ENCODE data around the gene GPR62. TPM values are rescaled to one million over a fixed set of nuclear protein-coding genes. Genes with fewer than 3 reads are reported as not detected.

The GPR62 gene
- total RNA-seq, 6 experiments from 2014 or later = 0.18 to 0.37 TPM; not detected in 4

DNA sequence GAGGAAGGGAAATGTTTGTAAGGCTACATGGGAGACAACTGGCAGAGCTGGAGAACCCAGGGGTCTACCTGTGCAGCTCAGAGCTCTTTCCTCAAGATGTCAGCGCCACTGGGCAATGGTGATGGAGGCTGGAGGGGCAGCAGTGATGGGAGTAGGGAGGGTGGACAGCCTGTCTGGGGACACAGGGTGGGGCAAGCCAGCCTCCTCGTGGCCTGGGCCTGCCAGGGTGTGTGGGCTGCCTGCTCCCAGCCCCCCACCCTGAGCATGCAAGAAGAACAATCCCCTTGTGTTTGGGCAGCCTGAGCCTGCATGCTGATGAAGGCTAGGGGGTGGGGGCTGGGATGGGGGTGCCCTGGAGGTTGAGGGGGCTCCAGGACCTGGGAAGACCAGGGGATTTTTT lies 10.8 kb downstream of the GPR62 start:
- H3K36me3 ChIP-seq = no peaks in the 10 kb centered on the region
- H3K4me1 ChIP-seq = peaks cover 0 to 23% (median 8%) of the 10 kb centered on the region in 4 donors
- DNase-seq = no peak
- H3K27me3 ChIP-seq = no peaks in the 10 kb centered on the region
- intact Hi-C loops (cut with DNase I) = no loop called here
- no peak for TF ChIP-seq POLR2A (IDR thresholded peaks at IDR 0.05)
- no peak for TF ChIP-seq CTCF (IDR thresholded peaks at IDR 0.05)
- no peak overlapping the region for H3K4me3 ChIP-seq
- WGBS (ENCODE audit: insufficient coverage, low coverage, low lambda C conversion rate, missing lambda C conversion rate) = 67% methylated on average over 1 of the region's 2 CpGs
- no peak overlapping the region for H3K27ac ChIP-seq
- no peaks in the 10 kb centered on the region for H3K9me3 ChIP-seq
- no peak for ATAC-seq

GRCh38 chr3:51966486-51966885 lies 11.3 kb downstream of the GPR62 start:
- Histone ChIP-seq H3K36me3 (no peaks in the 10 kb centered on the region), H3K9me3 (no peaks in the 10 kb centered on the region), H3K4me1 (peaks cover 0 to 27% (median 10%) of the 10 kb centered on the region in 4 donors), H3K27me3 (no peaks in the 10 kb centered on the region), H3K27ac (no peak overlapping the region), H3K4me3 (peak overlapping the region; percentile 57 to 63 (median 62))
- ATAC-seq = no peak
- TF ChIP-seq CTCF (IDR thresholded peaks at IDR 0.05) (no peak), POLR2A (IDR thresholded peaks at IDR 0.05) (no peak)
- WGBS (ENCODE audit: insufficient coverage, low coverage, low lambda C conversion rate, missing lambda C conversion rate) = no CpG with 5 or more reads among the region's 5 CpGs
- intact Hi-C loops (cut with DNase I) = no loop called here
- no peak for DNase-seq

DNA sequence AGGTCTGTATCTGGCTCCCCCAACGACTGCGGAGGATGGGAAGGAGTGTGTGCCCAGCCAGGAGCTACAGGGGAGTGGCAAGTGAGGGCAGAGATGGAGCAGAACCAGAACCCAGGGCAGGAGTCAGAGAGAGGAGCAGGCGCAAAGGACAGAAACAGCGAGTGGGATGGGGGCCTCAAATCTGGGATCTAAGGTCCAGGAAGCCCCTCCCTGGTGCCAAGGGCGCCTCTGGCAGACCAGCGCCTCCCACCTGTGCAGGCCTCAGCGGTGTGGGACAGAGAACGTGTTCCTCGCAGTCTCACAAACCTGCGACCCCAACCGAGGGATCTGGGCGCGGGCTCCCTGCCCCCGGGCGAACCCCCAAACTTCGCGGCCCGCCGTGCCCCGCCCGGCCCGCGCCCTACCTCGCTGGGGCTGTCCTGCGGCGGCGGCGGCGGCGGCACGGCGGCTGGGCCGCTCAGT lies 11.8 kb downstream of the GPR62 start:
- H3K27me3 ChIP-seq = no peaks in the 10 kb centered on the region
- TF ChIP-seq POLR2A (IDR thresholded peaks at IDR 0.05) = peak; percentile 47
- TF ChIP-seq CTCF (IDR thresholded peaks at IDR 0.05) = no peak
- H3K27ac ChIP-seq = peak overlapping the region in 2 of 3 donors; percentile 55 to 69
- no peaks in the 10 kb centered on the region for H3K9me3 ChIP-seq
- intact Hi-C loops (cut with DNase I) = no loop called here
- peak overlapping the region; percentile 57 to 63 (median 62) for H3K4me3 ChIP-seq
- ATAC-seq (no peak), DNase-seq (no peak)
- peaks cover 0 to 32% (median 12%) of the 10 kb centered on the region in 4 donors for H3K4me1 ChIP-seq
- no peaks in the 10 kb centered on the region for H3K36me3 ChIP-seq
- WGBS (ENCODE audit: insufficient coverage, low coverage, low lambda C conversion rate, missing lambda C conversion rate) = 12% methylated on average over 16 of the region's 33 CpGs

- whole genome bisulfite sequencing (ENCODE audit: insufficient coverage, low coverage, low lambda C conversion rate, missing lambda C conversion rate) = 0% methylated on average over 11 of the region's 90 CpGs
- TF ChIP-seq CTCF (IDR thresholded peaks at IDR 0.05) (no peak), POLR2A (IDR thresholded peaks at IDR 0.05) (peak; percentile 68)
- no peaks in the 10 kb centered on the region for H3K27me3 ChIP-seq
- DNase-seq (peak in 1 of 3 donors; percentile 77), ATAC-seq (peak; percentile 48 to 71 (median 59))
- peak within 1 kb of the TSS; percentile 47 to 80 (median 55) for H3K27ac ChIP-seq
- no peaks in the 10 kb centered on the region for H3K9me3 ChIP-seq
- H3K4me1 ChIP-seq = peaks cover 0 to 34% (median 12%) of the 10 kb centered on the region in 4 donors
- intact Hi-C loops (cut with DNase I) = no loop called here
- H3K4me3 ChIP-seq = peak within 1 kb of the TSS; percentile 57 to 63 (median 62)
- no peaks in the 10 kb centered on the region for H3K36me3 ChIP-seq
Measured at GRCh38 chr3:51967384-51968169, 12.4 kb downstream of the GPR62 start, which contains the start of gene PCBP4. Gene PCBP4, minus strand, starts transcription at chr3:51967454. Its CDS starts 6,214 bp downstream, at chr3:51961240.
